Measurements from ENCODE around the gene SLC66A2. TPM values are rescaled to one million over a fixed set of nuclear protein-coding genes. Genes with fewer than 3 reads are reported as not detected.

SLC66A2 gene
- total RNA-seq, 4 donors from 2014 or later, result 27.0 to 46.4 (median 41.5) TPM

- H3K9me3 ChIP-seq, result no peaks in the 10 kb centered on the region
- H3K27ac ChIP-seq (replicated peaks in 1 of 4), result no peak overlapping the region
- TF ChIP-seq POLR2A (IDR thresholded peaks at IDR 0.05; ENCODE audit: low read depth), result no peak
- no peak for TF ChIP-seq EP300 (IDR thresholded peaks at IDR 0.05)
- TF ChIP-seq, protein P1, sequence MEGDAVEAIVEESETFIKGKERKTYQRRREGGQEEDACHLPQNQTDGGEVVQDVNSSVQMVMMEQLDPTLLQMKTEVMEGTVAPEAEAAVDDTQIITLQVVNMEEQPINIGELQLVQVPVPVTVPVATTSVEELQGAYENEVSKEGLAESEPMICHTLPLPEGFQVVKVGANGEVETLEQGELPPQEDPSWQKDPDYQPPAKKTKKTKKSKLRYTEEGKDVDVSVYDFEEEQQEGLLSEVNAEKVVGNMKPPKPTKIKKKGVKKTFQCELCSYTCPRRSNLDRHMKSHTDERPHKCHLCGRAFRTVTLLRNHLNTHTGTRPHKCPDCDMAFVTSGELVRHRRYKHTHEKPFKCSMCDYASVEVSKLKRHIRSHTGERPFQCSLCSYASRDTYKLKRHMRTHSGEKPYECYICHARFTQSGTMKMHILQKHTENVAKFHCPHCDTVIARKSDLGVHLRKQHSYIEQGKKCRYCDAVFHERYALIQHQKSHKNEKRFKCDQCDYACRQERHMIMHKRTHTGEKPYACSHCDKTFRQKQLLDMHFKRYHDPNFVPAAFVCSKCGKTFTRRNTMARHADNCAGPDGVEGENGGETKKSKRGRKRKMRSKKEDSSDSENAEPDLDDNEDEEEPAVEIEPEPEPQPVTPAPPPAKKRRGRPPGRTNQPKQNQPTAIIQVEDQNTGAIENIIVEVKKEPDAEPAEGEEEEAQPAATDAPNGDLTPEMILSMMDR (IDR thresholded peaks at IDR 0.05), result no peak
- TF ChIP-seq POLR2AphosphoS5 (IDR thresholded peaks at IDR 0.05), result no peak
- H3K27me3 ChIP-seq, result peaks cover 0 to 13% (median 2%) of the 10 kb centered on the region in 4 donors
- DNase-seq (ENCODE audit: extremely low spot score), result no peak
- intact Hi-C loops (cut with DNase I), result no loop called here
- 83% methylated on average over 2 of the region's 2 CpGs for WGBS
- peaks cover 3 to 16% (median 9%) of the 10 kb centered on the region in 4 donors for H3K4me1 ChIP-seq
- H3K36me3 ChIP-seq, result no peaks in the 10 kb centered on the region
- no peak overlapping the region for H3K4me3 ChIP-seq
Measured at GRCh38 chr18:79956276-79956675, 4.8 kb upstream of the SLC66A2 start.

- Histone ChIP-seq H3K4me3 (no peak overlapping the region), H3K27me3 (peaks cover 0 to 11% (median 0%) of the 10 kb centered on the region in 4 donors), H3K36me3 (no peaks in the 10 kb centered on the region), H3K9me3 (no peaks in the 10 kb centered on the region), H3K27ac (replicated peaks in 1 of 4) (no peak overlapping the region), H3K4me1 (peaks cover 4 to 19% (median 11%) of the 10 kb centered on the region in 4 donors)
- WGBS, result 87% methylated on average over 12 of the region's 12 CpGs
- no peak for DNase-seq (ENCODE audit: extremely low spot score)
- intact Hi-C loops (cut with DNase I), result no loop called here
- TF ChIP-seq EP300 (IDR thresholded peaks at IDR 0.05), result no peak
- TF ChIP-seq POLR2A (IDR thresholded peaks at IDR 0.05; ENCODE audit: low read depth), result no peak
- TF ChIP-seq, protein P1 (IDR thresholded peaks at IDR 0.05), result no peak
- no peak for TF ChIP-seq POLR2AphosphoS5 (IDR thresholded peaks at IDR 0.05)
Measured at GRCh38 chr18:79955302-79956075, 4.0 kb upstream of the SLC66A2 start.

- Histone ChIP-seq H3K4me1 (peaks cover 11 to 26% (median 18%) of the 10 kb centered on the region in 4 donors), H3K4me3 (no peak overlapping the region), H3K27ac (replicated peaks in 1 of 4) (no peak overlapping the region), H3K9me3 (no peaks in the 10 kb centered on the region), H3K36me3 (no peaks in the 10 kb centered on the region), H3K27me3 (peaks cover 0 to 11% (median 0%) of the 10 kb centered on the region in 4 donors)
- intact Hi-C loops (cut with DNase I), result loop anchor here (5.0 kb wide), 1 partner anchor 33 kb away; the partner anchor contains the start of gene TXNL4A
- WGBS, result 86% methylated on average over 5 of the region's 5 CpGs
- TF ChIP-seq POLR2AphosphoS5 (IDR thresholded peaks at IDR 0.05) (no peak), POLR2A (IDR thresholded peaks at IDR 0.05; ENCODE audit: low read depth) (no peak), EP300 (IDR thresholded peaks at IDR 0.05) (no peak)
- TF ChIP-seq, protein P1 (IDR thresholded peaks at IDR 0.05), result no peak
- no peak for DNase-seq (ENCODE audit: extremely low spot score)
Measured at GRCh38 chr18:79954791-79955190, 3.3 kb upstream of the SLC66A2 start.

GRCh38 chr18:79953971-79954651, 2.7 kb upstream of the SLC66A2 start:
- intact Hi-C loops (cut with DNase I), result loop anchor here (5.0 kb wide), 1 partner anchor 33 kb away; the partner anchor contains the start of gene TXNL4A
- 91% methylated on average over 10 of the region's 10 CpGs for WGBS
- TF ChIP-seq, protein P1 (IDR thresholded peaks at IDR 0.05), result no peak
- TF ChIP-seq POLR2AphosphoS5 (IDR thresholded peaks at IDR 0.05) (no peak), POLR2A (IDR thresholded peaks at IDR 0.05; ENCODE audit: low read depth) (no peak), EP300 (IDR thresholded peaks at IDR 0.05) (no peak)
- no peak for DNase-seq (ENCODE audit: extremely low spot score)
- Histone ChIP-seq H3K27me3 (peaks cover 0 to 7% (median 0%) of the 10 kb centered on the region in 4 donors), H3K4me3 (no peak overlapping the region), H3K9me3 (no peaks in the 10 kb centered on the region), H3K4me1 (peaks cover 18 to 32% (median 25%) of the 10 kb centered on the region in 4 donors), H3K36me3 (peaks cover 0 to 5% (median 0%) of the 10 kb centered on the region in 4 donors), H3K27ac (replicated peaks in 1 of 4) (no peak overlapping the region)

All from esophagus muscularis mucosa (tissue), 4 donors.